ENCODE data around the gene COL6A3.

Gene COL6A3, protein sequence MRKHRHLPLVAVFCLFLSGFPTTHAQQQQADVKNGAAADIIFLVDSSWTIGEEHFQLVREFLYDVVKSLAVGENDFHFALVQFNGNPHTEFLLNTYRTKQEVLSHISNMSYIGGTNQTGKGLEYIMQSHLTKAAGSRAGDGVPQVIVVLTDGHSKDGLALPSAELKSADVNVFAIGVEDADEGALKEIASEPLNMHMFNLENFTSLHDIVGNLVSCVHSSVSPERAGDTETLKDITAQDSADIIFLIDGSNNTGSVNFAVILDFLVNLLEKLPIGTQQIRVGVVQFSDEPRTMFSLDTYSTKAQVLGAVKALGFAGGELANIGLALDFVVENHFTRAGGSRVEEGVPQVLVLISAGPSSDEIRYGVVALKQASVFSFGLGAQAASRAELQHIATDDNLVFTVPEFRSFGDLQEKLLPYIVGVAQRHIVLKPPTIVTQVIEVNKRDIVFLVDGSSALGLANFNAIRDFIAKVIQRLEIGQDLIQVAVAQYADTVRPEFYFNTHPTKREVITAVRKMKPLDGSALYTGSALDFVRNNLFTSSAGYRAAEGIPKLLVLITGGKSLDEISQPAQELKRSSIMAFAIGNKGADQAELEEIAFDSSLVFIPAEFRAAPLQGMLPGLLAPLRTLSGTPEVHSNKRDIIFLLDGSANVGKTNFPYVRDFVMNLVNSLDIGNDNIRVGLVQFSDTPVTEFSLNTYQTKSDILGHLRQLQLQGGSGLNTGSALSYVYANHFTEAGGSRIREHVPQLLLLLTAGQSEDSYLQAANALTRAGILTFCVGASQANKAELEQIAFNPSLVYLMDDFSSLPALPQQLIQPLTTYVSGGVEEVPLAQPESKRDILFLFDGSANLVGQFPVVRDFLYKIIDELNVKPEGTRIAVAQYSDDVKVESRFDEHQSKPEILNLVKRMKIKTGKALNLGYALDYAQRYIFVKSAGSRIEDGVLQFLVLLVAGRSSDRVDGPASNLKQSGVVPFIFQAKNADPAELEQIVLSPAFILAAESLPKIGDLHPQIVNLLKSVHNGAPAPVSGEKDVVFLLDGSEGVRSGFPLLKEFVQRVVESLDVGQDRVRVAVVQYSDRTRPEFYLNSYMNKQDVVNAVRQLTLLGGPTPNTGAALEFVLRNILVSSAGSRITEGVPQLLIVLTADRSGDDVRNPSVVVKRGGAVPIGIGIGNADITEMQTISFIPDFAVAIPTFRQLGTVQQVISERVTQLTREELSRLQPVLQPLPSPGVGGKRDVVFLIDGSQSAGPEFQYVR (N-terminal part only)

GRCh38 chr2:237413777-237414661 lies at the start of gene COL6A3:
Gene COL6A3, minus strand, starts transcription at chr2:237414164. Its CDS starts 17,347 bp downstream, at chr2:237396817.
- DNase-seq, result no peak

DNA sequence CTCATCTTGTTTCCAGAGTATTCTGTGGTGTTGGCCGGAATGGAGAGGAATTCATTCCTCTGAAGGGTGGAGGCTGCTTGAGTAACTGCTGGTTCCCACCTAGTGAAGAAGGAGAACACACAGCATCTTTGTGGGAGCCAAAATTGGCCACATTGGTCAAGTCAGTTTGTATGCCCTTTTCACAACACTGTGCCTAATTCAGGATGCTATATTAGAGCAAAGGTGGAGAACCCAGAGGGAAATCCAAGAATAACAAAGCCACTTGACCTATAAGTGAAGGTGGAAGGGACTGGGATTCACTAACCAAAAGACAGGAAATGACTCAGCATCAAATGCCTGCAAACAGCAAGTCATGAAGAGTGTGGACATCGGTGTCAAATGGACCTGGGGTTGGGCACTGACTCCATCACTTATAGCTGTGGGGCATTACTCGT lies 45.8 kb upstream of the COL6A3 start:
- DNase-seq, result peak in 1 of 2 donors; percentile 41

DNA sequence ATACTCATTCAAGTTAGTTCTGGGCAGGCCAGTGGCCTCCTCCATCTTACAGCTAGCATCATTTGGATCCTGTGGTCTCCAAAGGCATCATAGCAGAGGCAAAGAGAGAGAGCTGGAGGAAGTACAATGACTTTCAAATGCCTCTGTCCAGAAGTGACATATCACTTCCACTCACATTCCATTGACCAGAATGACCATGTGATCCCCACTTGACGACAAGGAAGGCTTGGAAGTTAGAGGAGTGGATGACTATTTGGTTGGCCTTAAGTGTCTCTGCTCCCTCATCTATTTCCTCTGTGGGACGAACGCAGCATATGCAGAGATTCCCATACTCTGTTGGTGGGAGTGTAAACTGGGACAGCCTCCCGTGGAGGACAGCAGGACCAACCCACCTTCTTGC lies 45.3 kb upstream of the COL6A3 start:
- no peak for DNase-seq

DNA sequence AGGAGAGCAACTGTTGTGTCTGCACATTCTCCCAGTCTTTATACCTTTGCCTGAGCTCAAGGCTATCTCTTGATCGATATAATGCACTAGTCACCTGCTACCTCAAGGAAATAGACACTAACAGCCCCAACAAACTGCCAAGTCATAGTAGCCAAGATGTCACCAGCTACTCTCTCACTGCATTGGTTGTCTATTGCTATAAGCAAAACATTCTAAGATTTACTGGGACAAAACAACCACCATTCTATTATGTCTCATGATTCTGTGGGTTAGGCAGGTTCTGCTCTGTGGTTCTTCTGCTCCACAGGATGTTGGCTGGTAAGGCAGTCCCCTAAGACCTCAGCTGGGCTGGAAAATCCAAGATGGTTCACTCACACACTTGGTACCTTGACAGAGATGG lies 44.6 kb upstream of the COL6A3 start:
- no peak for DNase-seq

DNA sequence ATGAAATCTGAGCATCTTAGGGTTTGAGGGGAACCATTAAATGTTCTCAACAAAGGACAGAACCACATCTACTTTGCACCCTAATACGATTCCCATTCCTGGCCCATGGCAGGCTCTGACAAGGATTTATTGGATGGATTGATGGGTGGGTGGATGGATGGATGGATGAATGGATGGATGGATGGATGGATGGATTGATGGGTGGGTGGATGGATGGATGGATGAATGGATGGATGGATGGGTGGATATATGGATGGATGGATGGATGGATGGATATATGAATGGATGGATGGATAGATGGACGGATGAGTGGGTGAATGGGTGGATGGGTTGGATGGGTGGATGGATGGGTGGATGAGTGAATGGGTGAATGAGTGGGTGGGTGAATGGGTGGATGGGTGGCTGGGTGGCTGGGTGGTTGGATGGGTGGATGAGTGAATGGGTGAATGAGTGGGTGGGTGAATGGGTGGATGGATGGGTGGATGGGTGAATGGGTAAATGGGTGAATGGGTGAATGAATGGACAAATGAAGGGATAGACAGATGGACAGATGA lies 43.5 kb upstream of the COL6A3 start:
- no peak for DNase-seq

DNA sequence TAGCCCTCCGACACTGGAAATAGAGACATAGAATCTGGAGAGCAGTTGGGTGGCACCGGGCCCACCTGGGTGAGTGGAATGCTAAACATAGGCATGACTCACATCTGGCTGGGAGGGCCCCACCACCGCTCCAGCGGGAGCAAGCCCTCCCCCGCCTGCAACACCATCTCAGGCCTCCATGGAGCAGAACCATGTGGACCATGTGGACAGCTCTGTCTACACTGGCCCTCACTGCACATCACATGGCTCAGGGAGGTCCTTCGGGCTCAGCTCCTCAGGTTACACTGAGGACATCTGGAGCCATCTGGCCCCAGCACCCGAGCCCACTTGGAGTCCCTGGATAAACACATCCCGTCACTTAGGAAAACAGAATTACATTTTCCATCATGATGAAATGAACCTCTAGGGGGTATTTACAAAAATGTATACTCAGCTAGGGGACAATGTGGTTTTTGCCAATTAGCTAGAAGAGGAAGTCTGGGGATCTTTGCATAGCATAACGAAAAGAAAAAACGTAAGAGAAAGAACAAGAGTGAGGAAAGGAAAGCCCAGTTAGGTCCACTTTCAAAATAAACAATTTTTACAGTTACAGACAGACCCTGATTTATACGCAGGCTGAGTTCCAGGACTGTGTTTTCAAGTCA lies 42.4 kb upstream of the COL6A3 start:
- DNase-seq, result no peak

GRCh38 chr2:237455764-237456163 lies 41.8 kb upstream of the COL6A3 start:
- no peak for DNase-seq

- DNase-seq, result no peak
Measured at GRCh38 chr2:237453671-237454070, 39.7 kb upstream of the COL6A3 start.

DNA sequence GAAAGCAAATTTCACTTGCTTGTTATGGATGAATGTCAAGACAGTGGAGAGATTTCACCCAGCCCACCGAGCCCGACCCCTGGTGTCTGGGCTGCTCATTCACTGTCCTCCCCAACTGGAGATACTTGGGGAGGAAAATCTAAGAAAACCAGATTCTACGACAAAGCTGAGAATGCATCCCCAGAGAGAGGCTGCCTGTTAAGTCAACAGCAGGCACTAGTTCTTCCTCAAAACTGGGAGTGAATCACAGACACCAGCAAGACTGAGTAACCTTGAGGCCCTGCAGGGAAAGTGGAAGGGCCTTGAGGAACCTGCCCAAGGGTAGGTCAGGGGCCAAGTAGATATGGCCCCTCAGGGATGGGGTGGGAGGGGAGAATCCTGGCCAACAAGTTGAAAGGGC lies 38.9 kb upstream of the COL6A3 start:
- peak in 1 of 2 donors; percentile 53 for DNase-seq

GRCh38 chr2:237451643-237452469 lies 37.9 kb upstream of the COL6A3 start:
- no peak for DNase-seq

GRCh38 chr2:237450583-237450982 lies 36.6 kb upstream of the COL6A3 start:
- DNase-seq, result no peak

DNA sequence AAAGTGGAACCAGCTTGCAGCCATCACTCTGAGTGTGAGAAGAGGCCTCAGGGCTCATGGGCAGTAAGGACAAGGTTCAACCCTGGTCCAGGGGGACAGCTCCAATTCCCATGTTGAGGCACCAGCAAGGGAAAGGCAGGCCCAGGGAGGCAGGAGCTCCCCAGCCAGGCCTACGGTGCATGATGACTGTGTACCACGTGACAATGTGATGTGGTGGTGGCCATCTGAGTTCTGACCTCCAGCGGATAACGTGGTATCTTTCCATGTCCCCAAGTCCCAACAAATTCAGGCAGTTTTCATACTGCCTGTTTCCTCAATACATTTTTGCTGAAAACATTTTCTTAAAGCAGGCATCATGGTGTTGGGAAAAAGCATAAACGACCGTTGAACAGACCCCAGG lies 36.1 kb upstream of the COL6A3 start:
- DNase-seq, result no peak

GRCh38 chr2:237449193-237449881 lies 35.4 kb upstream of the COL6A3 start:
- no peak for DNase-seq

GRCh38 chr2:237448626-237449025 lies 34.7 kb upstream of the COL6A3 start:
- DNase-seq, result no peak

DNA sequence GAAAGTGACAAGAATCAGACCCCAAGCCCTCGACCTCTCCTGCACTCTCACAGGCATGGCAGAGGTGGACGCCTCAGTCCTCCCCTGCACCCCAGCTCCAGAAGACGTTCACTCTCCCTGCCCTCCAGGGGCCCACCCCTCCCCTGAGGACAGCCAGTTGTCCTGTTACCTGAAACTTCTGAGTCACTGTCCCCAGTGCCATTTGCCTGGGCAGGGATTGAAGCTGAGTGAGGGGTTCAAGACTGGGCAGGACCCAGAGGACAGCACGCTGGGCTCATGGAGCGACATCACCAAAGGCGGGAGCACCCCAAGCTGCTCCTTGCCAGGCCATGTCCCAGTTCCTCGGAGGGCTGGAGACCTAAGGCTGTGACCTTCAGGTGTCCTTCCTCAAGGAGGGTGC lies 34.2 kb upstream of the COL6A3 start:
- no peak for DNase-seq

DNA sequence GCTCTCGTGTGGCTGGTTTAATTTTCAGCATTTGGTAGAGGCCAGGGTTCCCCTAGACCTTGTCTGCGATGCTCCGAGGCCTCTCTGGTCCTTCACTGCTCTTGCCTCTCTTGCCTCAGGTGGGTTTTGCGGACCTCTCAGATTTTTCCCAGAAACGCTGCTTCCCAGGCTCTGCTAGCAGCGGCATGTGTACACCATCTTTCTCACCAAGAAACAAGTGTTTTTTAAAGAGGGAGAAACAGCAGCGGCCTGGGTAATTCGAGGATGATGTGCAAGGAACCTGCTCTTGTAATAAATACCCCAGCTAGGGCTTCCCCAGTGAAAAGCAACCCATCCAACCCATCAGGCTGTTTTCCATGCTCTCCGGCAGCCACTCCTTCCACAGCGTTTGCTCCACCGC lies 33.5 kb upstream of the COL6A3 start:
- DNase-seq, result no peak

- no peak for DNase-seq
Measured at GRCh38 chr2:237446338-237446665, 32.3 kb upstream of the COL6A3 start.

GRCh38 chr2:237445611-237446337 lies 31.8 kb upstream of the COL6A3 start:
- DNase-seq, result no peak

DNA sequence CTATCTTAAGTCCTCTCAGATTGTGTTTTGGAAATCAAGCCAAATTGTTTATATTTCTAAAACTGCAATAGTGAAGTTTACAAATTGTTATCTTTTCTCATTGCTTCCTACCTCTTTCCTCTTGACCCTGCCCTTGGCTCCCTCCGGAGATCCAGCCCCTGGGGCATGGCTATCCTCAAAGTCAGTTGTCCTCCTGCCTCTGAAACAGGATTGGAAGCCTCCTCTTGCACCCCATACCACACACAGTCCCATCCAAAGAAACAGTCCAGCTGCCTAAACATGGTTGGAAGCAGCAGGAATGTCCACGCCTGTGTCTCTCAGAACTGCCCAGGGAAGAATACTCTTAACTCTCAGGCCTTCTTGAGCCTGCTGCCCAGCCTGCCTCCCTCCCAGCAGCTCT lies 30.1 kb upstream of the COL6A3 start:
- DNase-seq, result no peak

Data from inflammatory macrophage treated with lipopolysaccharide for 1 hour (primary cell).